NCI-H1694 treated with DMSO at 0.1 percent for 48 hours (cell line): ENCODE measurements around the gene RCSD1.

Experiments
- DNase-seq: peaks from one replicate; lab custom pipeline; 2025; lab: John Stamatoyannopoulos, UW

RCSD1 gene

DNA sequence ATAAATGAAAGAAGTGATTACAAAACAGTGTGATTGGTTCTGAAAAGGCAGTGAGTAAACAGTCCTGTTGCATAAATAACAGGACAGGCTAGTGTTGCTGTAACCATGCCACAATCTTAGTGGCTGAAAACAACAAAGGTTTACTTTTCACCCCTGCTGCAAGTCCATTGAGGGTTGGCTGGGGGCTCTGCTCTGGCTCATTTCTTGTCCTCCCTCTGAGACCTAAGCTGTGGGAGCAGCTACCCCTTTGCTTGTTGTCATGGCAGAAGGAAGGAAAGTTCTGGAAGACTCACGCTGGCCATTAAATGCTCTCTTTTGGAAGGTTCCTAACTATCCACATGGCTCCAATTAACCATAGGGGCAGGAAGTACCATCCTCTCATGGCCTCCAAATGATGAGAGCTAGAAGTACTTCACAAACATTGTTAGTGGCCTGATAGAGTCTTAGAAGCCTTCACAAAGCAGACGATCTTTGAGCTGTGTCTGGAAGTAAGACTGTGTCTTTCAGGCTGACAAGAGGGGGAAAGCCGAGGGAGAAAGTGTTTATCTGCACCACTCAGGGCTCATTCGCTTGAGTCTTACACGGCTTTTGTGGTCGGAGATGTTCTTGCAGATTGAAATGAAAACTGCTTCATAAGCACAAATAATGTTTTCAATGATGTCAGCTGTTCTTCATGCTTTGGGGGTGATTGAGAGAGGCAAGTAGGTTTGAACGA, 11.9 kb downstream of the RCSD1 start:
- no peak for DNase-seq

DNA sequence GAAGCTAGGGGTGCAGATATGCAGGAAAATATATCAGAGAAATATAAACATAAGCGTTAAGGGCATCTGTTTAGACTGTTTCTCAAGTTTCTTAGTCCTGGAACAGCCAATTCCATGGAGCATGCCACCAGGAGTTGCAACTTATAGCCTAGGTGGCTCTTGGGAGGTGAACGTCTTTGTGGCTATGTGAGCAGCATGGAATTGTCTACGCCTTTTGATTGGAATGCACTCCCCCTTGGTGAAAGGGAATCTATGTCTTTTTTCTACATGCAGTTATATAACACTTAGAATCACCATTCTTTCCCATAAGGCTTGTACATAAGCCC, 12.4 kb downstream of the RCSD1 start:
- DNase-seq, result no peak

DNA sequence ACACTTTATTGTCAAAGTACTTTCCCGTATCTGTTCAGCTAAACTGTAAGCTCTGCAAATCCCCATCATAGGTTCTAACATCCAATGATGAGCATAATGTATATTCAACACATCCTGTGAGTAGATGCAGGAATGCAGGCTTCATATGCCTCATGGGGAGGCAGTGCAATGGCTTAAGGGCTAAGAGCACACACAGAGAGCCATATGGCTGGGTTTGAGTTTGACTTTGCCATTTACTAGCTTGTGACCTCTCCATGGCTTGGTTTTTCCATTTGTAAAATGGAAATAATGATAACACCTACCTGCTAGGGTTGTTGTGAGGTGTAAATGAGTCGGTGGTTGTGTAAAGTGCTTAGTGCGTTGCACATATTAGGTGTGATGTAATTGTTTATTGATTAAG, 13.4 kb downstream of the RCSD1 start:
- no peak for DNase-seq

DNA sequence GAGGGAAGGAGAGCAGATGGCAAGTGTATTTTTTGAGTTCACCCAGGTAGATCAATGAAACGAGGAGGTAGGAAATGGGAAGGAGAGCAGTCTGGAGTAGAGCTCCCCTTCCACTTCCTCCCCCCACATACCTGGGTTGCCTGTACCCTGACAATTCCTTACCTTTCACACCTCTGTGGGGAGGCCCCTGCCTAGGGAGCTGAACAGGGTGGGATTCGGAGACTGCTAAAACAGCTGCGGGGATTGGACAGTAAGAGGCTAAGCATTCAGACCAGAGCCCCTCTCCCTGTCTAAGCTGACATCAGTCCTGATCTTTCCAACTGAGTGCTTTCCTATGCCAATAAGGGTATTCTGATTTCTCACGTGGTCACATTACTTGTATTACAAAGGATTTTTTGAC, 14.5 kb downstream of the RCSD1 start:
- no peak for DNase-seq

DNA sequence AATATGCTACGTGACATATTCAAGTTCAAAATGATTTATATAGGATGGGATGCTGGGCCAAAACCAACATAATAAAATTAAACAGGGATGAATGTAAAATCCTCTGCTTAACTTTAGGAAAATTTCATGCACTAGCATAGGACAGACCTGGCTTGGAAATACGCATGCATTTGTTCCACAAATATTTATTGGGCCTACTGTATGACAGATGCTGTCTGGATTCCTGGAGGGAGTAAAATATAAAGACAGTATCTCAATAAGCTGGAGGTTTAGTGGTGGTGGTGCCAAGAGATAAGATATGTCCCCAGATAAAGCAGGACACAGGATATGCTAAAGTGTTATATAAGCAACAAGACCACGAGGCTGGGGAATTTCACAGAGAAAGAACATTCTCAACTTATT, 15.1 kb downstream of the RCSD1 start:
- no peak for DNase-seq

DNA sequence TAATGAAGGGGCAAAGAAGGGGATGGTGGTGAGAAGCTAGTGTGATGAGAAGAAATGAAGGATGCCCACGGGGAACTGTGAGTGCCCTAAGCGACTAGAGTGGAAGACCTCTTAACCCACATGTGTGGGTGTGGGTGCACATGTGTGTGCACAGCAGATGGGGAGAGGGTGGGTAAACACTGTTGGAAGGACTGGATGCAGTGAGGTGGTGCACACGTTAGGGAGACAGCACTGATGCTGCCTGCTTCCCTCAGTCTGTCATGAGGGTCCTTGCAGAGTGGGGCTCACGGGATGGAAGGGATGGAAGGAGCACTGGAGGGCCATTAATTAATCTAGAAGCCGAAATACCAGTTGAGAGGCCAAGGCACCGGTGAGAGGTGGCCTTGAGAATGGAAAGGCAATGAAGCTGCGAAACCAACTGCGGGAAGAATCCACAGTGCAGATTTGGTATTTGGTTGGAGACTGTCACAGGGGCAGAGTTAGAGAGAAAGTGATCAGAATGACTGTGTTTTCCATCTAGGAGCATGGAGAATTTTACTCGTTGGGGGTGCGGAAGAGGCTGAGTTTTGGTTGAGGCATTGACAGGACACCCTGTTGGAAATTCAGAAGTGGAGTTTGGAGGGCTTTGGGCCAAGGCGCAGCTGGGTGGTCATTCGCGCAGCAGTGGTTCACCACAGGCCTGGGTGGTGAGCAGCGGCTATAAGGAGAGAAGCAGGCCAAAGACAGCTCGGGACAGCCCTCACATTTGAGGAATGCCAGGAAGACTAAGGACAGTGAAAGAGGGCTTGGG, 15.8 kb downstream of the RCSD1 start:
- DNase-seq, result no peak

DNA sequence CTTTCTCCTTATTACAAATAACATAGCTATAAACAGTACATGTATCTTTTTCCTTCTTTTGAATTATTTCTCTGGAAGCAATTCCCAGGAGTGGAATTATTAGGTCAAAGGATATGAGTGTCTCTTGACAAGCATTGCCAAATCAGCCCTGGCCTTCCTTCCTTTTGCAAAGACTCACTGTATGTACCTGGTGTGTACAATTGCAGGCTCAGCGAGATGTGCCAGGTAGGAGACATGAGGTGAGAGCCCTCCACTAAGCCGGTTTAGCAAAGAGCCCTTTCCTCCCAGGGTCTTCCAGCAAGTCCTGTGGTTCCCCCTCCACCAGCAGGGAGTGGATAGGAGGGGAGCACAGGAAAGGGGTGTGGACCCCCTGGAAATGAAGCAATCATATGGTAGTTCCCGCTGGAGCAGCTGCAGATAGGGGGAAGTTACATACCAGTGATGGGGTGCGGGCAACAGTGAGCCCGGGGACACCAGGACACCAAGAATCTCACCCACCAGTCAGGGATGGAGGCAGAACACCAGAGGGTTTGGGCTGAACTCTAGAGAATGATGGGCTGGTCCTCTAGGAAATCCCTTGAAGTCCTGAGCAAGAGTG, 18.3 kb downstream of the RCSD1 start:
- DNase-seq, result no peak

DNA sequence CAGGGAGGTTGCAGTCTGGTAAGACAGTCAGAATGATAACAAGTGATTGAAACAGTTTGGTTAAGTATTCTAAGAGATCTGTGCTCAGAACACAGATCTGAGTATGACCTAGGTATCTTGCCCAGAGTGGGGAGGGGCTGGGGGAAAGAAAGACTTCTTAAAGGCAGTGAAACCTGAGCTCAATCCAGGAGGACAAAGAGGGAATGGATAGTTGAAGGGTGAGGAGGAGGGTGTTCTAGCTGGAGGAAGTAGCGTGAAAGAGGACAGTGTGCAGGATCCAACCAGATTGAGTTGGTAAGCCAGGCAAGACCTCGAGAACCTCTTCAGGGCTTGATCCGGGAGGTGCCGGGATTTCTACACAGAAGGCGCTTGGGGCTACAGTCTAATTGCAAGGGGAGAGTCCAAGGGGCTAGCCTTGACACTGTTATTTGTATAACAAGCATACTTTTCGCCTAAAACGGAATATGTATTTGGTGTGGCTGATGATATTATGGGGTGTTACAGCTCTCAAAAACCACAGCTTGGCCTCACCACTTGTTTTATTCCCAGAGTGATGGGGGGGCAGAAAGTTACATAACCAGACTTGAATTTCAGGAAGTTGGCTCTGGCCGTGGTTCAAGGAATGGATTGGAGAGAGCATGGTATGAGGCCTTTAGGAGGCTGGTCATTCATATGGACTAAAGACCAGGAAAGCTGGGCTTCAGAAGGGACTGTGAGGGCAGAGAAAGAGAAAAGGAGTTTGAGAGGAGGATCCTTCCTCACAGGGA, 19.1 kb downstream of the RCSD1 start:
- no peak for DNase-seq

DNA sequence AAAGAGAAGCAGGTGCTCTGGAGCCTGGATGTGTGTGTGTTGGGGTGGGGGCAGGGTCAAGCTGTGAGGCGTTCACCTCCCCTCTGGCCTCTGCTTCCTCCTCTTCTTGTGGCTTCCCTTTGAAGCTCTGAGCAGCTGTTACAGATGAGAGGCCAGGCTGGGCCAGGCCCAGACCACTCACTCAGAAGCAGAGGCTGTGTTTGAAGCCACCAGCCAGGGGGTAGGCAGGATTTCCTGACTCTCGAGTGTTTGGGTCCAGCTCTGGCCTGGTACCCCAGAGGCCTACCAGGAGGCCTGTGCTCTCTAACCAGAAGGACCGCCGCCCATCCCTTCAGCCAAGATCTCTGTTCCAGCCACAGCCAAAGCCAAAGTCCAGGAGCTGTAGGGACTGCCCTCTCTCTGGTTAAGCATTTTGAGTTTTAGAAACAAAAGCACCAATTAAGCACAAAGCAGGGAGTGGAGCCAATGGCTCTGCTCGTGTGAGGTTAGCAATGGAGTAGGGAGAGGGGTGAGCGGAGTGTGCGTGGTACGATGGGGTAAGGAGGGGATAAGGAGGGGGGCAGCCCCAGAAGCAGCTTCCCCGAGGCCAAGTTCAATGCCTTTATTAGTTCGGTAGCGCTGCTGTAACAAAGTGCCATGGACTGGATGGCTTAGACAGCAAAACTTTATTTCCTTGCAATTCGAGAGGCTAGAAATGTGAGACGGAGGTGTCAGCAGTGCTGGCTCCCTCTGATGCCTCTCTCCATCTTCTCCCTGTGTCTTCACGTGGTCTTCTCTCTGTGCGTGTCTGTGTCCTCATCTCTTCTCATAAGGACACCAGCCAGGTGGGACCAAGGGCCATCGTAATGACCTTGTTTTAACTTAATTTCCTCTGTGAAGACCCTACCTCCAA, 20.5 kb downstream of the RCSD1 start:
- DNase-seq, result no peak

DNA sequence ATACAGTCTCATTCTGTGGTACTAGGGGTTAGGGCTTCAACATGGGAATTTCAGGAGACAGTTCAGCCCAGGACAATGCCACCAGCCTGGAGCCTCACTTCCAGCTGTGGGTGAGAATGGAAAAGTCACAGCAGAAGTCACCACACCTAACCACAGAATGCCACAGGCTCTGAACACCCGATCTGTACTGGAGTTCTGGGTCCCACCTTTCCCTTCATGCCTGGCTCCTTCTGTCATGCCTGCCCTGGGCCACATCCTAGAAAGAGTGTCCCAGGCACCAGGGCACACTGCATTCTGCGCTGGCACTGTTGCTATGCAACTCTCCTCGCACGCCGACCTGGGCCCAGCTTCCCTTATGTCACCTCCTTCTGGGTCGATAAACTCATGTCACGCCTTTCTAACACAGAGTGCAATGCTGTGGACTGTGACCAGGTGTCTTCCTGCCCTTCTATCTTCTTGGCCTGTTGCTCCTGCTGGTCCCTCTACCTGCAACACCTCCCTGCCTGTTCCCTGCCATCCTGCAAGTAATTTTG, 21.2 kb downstream of the RCSD1 start:
- no peak for DNase-seq

DNA sequence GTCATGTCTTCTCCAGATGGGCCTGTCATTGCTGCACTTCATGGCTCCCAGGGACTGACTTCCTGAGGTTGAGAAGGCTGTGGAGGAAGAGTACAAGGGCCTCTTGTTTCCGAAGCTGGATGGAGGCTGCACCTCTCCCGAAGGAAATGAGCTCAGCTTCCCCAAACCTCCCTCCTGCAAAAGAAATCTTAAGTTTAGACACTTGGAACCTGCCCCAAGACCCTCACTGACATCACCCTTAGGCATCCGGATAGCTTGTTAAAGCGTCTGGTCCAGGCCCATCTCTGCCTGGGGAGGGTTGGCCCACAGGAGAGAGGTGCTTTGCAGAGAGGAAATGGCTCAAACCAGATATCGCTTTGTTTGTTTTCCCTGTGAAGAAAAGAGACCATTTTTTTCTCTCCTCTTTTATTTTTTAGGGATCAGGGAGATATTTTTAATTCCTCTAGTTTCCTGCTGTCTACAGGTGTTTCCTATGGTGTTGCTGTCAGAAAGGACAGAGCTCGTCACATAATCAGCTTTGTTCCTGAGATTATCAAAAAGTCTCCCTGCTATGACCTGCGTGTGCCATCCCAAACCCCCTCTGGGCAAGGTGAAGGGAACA, 25.0 kb downstream of the RCSD1 start:
- no peak for DNase-seq

DNA sequence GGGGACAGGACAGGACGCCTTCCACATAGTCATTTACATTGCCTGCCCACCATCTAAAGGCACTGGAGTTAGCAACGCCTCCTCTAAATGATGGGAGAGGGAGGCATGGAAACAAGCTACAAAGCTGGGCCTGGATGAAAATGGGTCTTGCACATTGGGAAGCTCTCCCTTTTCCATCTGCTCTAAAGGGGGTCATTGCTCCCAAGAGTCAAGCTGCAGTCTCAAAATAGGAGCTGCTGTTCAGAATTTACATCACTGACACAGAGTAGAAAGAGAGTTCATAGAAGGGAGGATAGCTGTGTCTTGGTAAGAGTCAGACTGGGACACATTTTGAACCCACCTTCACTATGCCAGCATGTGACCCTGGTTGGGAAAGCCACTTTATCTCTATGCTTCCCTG, 26.6 kb downstream of the RCSD1 start:
- DNase-seq, result no peak

DNA sequence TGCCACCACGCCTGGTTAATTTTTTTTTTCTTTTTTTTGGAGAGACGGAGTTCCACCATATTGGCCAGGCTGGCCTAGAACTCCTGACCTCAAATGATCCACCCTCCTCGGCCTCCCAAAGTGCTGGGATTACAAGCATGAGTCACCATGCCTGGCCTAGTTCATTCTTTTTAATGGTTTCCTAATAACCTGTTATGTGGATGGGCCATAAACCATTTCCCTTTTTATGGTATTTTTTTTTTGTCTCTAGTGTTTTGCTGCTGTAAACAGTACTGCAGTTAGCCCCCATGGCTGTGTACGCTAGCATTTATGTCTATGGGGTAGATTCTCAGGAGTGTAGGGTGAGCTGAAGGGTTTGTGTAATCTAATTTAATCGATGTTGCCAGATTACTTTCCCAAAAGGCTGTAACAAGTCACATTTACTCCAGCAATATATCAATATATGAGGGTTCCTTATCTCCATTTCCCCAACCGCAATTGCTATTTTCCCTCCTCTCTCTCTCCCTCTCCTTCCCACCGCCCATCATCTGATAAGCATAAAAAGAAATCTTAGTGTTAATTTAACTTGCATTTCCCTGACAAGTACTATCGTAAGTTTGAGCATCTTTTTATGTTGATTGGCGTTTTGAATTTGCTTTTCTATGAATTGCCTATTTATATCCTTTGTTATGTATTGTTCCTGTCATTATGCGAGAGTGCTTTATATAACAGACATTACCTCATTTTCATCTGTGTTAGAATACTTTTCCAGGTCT, 28.7 kb downstream of the RCSD1 start:
- no peak for DNase-seq

DNA sequence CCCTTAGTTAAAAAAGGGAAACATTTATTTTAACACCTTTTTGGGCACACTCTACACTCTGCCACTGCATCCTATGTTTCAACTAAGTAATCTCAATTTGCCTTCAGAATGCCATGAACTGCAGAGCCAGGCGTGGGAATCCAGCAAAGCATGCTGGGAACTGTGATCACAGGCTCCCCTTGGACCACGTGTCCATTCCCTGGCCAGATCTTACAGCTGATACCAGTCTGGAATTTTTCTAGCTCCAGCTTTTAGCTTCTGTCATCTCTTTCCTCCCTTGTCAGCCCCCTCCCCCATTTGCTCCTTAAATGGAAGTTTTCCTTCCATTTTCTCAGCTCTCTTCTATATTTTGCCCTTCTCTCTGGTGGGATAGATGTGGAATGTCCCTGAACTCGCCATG, 29.4 kb downstream of the RCSD1 start:
- DNase-seq, result no peak

DNA sequence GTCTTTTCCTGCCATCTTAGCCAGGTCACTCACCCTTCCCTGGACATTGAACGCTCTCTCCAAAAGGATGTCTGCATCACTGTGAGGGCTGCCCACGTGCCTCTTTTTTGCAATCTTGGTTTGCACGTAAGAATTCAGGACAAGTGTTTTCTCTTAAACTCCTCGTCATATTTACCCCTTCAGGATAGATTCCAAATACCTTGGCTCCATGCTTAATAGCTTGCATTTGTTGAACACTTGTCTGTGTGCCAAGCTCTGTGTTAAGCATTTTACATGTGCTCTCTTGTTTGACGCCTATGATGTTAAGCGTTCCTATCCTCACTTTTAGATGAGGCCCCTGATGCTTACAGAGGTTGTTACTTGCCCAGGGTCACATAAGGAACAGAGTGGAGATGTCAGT, 29.8 kb downstream of the RCSD1 start:
- DNase-seq, result no peak

DNA sequence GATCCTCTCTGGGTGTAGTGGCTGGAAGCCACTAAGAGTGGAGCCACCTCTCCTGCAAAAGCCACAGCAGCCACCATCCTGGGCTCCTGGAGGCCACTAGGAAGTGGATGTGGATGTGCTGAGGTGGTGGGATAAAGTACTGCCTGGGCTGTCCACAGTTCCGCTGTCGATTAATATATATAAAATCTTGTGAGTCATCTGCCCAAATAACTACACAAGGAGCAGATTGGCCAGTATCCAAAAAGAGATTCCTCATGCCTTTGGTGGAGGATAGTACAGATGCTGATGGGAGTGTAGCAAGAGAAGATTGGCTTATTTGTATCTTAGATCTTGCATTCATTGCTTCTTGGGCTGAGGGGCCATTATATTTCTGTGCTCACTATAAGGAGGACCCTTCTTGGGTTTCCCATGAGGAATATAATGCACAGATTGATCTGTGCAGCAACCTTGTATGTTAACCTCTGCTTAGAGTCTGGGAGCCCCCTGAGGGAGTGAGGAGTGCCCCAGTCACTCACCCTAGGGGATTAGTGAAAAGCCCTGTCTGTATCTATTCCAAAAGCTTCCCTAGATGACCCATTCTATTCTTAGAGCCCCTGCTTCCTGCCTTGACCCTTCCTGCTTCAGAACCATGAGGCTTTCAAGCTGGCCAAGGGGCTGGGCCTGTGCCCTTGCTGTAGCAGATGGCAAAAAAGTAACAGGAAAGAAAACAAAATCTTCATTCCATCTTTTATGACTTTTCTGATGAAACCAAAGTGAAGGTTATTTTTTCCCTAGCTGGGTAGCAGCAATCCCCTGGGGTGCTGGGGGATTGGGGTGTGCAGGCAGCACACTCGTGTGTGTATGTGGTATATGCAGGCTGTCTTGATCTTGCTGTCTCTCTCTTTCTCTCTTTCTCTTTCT, 31.7 kb downstream of the RCSD1 start:
- DNase-seq, result no peak

DNA sequence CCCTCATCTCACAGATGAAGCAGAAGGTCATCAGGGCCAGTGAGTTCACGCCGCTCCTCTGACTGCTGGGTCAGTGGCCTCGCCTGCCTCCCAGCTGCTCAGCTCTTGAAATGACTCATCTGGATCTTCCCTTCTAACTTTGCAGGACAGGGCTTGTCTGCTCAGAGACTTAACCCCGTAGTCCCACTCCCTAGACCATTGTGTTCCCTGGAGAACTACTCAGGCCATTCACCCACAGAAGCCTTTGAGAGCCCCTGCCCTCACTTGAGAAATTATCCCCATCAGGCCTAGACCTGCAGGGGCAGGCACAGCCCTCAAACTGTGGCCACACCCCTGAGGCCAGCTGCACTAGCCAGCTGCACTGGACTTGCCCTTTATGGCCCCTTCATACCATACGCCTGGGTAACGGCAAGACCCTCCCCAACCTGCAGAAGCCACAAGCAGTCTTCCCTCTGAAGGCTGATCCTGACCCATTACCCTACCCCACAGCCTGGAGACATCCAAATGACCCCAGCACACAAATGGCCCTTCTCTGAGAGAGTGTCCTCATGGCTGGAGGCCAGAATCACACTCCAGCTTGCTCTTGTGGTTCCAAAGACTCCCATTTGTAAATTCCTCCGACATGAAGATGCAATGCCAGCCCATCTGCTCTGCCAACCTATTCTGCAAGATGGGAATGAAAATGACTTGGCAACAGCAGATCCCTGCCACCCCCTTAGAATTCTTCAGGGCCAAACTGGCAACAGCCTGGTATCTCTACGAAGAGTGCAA, 33.2 kb downstream of the RCSD1 start:
- no peak for DNase-seq

DNA sequence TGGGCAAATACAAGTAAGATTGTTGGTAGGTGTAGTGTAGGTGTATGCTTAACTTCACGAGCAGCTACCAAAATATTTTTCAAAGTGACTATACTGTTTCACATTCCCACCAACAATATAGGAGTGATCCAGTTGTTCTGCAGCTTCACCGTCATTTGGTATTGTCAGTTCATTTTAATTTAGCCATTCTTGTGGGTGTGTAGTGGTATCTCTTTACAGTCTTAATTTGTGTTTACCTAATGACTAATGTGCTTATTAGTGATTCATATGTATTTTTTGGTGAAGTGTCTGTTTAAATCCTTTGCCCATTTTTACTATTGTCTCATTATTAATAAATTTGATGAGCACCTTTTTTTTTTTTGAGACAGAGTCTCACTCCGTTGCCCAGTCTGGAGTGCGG, 35.4 kb downstream of the RCSD1 start:
- no peak for DNase-seq
